Placental pericyte (primary cell): ENCODE measurements around the gene MICU2. TPM values are rescaled to one million over a fixed set of nuclear protein-coding genes. Genes with fewer than 3 reads are reported as not detected.

Source experiments
- small RNA-seq: library from RNA; depleted of rRNA; stranded (forward); fragments of <200 nt; gene quantifications from one replicate; pipeline ENCODE3, GENCODE V24; 2012; ENCODE audit warnings: low replicate concordance
- total RNA-seq: library from RNA; depleted of rRNA; stranded (reverse); fragments of >200 nt; gene quantifications from 2 replicates; pipeline ENCODE4 v1.2.3, GENCODE V29; 2012

The MICU2 gene
- total RNA-seq, result 49.9 and 58.8 TPM in 2 replicates

GRCh38 chr13:21603531-21604448 is at the start of gene MICU2:
MICU2 (minus strand) TSS chr13:21604170; CDS start chr13:21604148, 22 bp downstream.

GRCh38 chr13:21458813-21459701 is 144.9 kb downstream of the MICU2 start, which contains the start of gene ZDHHC20:
ZDHHC20 (minus strand) TSS chr13:21459303; CDS start chr13:21459171, 132 bp downstream.

Small RNAs within 50 kb of the gene (small RNA-seq; reads per million reads assigned to genes)
- not detected for gene RNU6-59P

Other genes with a start within 250 kb of the MICU2 start
- 60.2 and 150 TPM in 2 replicates for gene ZDHHC20, start 144.9 kb downstream of the MICU2 start, total RNA-seq
- 0.14 and 0.22 TPM in 2 replicates for gene FGF9, start 66.9 kb upstream of the MICU2 start, total RNA-seq